HG03521 (cell line): ENCODE data around the gene FAM184B.

Experiments
- ATAC-seq: cut with Tn5 transposase; IDR thresholded peaks from one replicate; pipeline ENCODE4 v1.9.1; 2021; ENCODE audit warnings: mild to moderate bottlenecking, moderate library complexity; ENCODE audit not compliant: unreplicated experiment

Gene FAM184B

DNA sequence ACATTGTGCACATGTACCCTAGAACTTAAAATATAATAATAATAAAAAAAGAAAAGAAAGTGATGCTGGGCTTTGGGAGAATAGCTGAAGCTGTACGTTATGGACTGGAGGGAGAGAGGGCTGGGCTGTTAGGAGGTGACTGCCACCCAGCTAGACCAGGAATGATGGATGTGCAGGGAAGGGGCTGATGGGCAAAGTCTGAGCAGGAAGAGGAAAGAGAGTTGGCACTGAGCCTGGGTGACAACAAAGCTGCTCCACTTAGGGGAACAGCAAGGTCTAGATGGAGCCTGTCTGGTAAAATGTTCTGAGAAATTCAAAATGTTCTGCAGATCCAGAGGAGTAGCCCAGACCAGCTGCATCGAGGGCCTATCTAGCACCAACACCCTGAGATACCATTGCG, 134.7 kb downstream of the FAM184B start:
- ATAC-seq, result no peak

DNA sequence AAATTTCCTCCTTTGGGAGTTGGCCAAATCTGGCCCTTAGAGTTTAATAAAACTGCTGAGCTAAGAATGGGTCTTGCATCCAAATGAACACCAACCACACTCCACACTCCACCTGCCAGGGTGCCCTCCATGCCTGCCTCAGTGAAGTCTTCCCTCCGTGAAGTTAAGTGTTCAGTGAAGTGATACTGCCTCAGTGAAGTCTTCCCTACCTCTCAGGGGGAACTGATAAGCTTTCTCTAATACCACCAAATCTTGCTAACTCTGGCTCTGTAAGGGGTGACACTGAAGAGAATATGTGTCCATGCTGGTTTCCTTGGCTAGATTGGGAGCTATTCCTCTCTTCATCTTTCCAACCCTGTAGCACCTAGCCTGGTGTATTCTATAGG, 139.0 kb downstream of the FAM184B start:
- no peak for ATAC-seq

DNA sequence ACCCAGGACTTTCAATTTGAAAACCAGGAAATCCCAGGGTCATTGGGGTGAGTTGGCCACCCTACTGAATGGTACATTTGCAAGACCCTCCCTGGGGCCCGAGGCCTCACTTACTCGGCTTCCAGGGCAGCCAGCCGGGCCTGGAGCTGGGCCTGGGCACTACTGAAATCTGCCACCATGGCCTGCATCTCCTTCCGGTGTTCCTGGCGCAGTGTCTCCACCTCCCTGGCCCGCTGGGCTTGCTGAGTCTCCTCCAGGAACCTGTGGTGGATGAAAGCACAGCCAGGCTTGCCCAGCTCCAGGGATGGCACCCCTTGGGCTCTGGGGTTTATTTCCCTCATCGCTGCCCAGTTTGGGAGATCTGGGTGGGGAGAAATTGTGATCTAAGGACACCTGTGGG, 142.3 kb downstream of the FAM184B start:
- no peak for ATAC-seq

DNA sequence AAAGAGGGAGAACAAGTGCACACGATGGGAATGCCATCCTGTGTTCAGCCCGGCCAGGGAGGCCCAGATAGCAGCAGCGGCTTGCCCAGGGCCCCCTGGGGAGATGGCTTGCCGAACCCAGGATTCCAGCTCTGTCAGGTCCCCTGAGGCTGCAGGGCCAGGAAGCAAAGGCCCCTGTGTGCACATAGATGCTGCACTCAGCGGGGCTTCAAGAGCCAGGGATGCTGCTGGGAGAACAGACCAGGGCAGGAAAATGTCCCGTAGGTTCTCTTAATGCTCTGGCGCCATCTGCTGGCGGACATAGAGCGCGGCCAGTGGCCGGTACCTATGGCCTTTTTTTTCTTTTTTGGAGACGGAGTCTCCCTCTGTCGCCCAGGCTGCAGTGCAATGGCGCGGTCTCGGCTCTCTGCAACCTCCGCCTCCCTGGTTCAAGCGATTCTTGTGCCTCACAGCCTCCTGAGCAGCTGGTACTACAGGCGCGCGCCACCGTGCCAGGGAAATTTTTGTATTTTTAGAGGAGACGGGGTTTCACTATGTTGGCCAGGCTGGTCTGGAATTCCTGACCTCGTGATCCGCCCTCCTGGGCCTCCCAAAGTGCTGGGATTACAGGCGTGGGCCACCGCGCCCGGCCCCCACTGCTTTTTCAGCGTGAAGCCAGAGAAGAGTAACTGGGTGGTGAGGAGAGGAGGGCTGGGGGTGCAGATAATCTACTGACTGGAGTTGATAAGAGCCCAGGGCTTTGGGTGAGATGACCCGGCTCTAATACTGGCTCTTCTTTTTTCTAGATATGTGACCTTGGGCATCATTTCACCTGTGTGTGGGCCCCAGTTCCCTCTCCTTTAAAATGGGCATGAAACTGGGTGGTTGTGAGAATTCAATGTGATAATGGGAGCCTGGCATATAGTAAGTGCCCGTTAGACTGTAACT, 144.5 kb downstream of the FAM184B start:
- ATAC-seq, result peak; percentile 76

DNA sequence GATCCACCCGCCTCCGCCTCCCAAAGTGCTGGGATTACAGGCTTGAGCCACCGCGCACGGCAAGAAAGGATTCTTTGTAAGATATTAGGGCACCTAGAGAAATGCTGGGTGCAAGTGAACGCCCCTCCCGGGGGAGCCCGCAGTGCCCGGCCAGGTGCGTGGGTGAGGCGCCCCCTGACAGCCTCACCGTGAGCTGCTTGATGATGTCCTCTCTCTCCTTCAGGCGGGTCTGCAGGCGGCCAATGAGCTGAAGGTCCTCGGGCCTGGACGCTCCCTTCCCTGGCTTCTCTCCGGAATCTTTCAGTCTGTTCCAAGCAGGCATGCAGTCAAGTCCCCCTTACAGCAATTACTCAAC, 145.1 kb downstream of the FAM184B start:
- ATAC-seq, result no peak

DNA sequence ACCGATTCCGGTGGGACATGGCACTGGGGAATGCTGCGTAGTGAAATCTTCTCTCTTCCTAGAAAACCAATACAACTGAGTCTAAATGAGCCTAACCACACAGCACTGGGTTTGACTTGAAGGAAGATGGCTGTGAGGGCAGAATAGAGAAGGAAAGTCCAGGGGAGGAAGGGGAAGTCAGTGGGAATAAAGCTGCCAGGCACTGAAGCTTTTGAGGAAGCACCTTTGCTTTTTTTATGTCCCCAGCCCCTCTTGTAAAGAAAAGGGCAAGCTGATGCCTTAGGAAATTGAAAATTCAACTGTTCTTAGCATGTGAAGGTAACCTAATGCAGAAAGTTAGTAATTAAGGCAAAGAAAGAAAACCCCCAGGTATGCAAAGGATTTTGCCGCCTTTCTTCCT, 146.4 kb downstream of the FAM184B start:
- no peak for ATAC-seq

DNA sequence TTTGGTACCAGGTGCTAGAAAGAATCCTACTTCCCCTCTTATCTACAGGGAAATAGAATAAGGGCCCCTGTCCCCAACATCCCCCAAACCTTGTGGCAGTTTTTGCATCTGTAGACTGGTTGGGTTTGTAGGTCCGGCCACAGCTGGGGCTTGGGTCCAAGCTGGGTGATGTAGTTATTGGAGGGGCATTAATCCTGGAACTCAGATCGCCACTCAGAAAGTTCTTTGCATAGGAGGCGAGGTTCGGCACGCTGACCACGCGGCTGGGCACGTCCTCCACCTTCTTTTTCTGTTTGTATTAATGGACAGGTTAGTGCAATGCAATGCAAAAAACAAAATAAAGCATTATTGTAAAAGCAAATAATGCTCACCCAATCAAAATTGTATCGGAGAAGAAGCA, 147.8 kb downstream of the FAM184B start:
- ATAC-seq, result no peak

DNA sequence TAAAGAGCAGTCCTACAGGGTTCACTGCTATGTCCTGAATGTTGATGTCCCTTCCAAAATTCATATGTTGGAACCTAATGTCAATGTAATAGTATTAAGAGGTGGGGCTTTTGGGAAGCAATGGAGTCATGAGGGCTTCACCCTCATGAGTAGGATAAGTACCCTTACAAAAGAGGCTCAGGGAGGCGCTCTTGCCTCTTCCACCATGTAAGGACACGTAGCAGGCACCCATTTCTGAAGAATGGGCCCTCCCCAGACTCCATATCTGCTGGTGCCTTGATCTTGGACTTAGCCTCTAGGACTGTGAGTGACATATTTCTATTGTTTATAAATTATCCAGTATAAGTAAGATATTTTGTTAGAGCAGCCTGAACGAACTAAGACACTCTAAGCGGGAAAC, 151.2 kb downstream of the FAM184B start:
- no peak for ATAC-seq

DNA sequence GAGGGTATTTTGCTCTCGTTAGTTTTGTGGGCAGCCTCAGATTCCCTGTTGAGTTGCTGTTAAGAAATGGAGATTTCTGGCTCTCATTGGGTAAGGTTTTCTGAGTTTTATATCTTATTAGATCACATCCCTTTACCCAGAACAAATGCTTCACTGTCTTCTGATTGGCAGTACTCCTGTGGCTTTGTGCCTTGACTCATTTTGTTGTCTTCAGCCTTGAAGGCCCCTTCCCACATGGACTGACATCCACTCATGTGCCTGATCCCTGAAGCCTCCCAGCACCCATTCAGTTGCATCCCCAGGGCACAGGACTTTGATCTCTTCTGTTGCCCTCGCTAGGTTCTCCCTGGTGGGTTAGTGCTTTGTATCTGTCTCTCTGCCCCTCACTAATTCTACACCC, 156.6 kb downstream of the FAM184B start:
- no peak for ATAC-seq

DNA sequence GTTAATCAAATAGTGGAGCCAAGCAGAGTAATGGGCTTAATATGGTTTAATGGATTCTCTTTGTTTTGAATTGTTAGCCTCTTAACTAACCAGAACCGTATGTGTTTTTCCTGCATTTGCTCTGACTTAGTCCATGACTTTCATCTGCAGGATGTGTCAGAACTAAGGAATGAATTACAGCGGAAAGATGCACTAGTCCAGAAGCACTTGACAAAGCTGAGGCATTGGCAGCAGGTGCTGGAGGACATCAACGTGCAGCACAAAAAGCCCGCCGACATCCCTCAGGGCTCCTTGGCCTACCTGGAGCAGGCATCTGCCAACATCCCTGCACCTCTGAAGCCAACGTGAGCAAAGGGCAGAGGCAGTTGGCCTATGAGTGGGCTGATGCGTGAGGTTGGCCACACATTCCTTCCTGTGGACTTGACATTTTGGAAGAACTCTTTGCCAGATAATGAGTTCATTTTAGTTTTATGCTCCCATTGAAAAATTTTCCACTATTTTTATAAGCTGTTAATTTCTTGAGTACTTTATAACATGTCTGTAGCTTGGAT, 157.9 kb downstream of the FAM184B start:
- no peak for ATAC-seq

DNA sequence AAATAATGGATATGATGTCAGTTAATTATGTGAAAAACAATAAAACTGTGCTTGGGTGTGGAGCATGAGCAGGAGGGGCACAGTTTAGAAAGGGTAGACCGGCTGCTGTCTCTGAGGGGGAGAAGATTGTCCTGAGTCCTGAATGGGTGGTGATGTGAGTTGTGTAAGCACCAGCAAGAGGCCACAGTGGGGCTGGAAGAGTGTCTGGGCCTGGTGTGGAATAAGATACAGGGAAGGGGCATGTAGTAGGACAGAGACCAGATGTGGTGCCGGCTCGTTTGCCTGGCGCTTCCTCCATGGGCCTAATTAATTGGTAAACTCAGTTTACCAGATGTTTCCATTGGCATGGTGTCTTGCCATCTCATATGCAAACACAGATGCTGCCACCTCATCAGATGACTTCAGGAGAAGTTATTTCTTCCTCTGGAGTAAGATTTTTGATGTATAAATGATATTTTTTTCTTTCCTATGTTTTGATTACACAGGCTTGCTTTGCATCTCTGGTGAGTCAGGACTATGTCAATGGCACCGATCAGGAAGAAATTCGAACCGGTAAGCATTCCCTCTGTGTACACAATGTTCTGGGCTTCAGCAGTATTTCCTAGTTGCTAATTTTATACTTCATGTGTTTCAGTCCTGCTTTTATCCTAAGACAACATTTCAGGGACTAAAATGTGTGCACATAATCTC, 161.9 kb downstream of the FAM184B start:
- ATAC-seq, result no peak

DNA sequence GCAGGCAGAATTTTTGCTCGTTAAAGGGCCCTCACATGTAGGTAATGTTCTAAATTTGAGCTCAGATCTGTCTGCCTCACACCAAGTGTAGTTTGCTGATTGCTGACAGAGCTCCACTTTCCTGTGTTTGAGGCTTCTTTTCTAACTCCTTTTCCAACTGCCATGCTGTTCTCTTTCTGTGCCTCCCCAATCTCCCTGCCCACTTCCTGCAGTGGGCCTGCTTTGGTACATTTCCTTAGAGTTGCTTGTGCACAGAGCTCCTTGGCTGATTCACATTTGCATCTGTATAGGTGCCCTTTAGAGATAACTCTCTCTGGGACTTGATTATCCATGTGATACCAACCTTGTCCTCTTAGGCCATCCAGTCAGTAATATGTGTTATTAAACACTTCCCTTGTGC, 162.5 kb downstream of the FAM184B start:
- ATAC-seq, result no peak

DNA sequence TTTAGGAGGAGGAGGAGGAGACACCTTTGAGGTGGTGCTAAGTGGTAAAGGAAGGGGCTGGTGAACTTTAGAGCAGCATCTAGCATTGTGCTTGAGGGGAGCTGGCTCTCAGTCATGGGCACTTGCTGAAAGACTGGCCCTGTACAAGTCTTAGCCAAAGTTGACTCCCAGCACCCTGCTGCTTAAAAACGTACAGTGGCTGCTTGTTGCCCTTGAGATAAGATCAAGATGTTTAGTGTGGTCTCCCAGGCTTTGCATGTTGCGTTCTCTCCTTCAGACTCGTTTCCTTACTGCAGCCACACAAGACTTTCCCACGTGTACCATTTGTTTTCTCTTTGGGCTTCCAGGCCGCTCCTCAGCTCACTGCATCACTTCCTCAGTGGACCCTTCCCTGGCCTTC, 165.1 kb downstream of the FAM184B start:
- ATAC-seq, result no peak

DNA sequence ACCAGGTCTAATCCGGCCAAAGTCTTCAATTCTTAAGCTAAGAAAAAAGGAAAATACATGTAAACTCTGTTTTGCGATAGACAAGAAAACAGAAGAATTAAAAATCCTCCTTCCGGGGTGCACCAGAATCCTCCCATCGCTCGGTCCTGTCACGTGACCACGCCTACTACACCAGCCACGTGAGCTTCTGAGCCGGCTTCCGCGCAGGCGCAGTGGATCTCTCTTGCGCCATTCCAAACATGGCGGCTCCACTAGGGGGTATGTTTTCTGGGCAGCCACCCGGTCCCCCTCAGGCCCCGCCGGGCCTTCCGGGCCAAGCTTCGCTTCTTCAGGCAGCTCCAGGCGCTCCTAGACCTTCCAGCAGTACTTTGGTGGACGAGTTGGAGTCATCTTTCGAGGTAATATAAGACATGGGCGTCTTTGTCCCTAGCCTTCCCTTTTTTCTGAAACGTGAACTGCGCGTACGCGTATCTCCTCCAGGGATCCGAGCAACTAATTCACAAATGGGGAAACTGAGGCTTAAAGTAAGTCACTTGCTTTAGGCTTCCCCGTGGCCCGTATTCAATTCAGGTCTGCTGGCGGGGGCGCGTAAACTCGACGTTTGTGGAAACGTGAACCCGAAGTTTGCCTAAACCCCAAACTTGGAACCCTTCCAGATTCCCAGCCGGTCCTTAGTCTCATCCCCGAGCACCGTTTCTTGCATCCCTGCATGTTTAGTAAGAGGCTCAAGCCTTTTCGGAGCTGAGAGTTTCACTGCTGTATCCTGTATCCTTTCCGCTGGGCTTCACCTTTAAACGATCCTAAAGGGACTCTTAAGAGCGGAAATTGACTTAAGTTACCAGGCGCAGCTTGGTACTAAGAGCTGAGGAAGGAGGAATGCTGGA, 166.8 kb downstream of the FAM184B start, which contains the start of gene MED28:
Gene MED28 (plus strand): TSS at position 226 of the 884 bp plus-strand sequence. CDS start 14 bp downstream, at position 240.
- peak; percentile 88 for ATAC-seq

DNA sequence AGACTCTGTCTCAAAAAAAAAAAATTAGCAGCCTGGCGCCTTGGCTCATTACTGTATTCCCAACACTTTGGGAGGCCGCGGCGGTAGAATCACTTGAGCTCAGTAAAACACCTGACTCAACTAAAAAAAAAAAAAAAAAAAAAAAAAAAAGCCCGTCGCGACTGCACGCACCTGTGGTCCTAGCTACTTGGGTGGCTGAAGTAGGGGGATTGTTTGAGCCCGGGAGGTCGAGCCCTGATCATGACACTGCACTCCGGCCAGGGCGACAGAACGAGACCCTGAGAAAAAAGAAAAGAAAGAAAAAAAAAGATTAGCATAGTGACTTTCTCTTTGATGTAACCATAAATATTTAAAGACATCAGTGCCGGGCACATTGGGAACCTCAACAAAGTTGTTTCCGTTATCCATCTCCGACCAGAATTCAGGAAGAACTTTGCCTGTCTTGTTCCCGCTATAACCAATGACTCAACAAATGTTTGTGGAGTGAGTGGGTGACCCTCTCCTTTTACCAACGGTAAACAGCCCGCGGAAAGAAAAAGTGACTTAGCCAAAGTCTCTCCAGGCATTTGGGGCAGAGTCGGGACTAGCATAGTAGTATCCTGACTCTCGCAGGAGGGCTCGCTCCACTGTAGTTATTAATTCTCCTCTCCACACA, 167.5 kb downstream of the FAM184B start:
- peak; percentile 45 for ATAC-seq

DNA sequence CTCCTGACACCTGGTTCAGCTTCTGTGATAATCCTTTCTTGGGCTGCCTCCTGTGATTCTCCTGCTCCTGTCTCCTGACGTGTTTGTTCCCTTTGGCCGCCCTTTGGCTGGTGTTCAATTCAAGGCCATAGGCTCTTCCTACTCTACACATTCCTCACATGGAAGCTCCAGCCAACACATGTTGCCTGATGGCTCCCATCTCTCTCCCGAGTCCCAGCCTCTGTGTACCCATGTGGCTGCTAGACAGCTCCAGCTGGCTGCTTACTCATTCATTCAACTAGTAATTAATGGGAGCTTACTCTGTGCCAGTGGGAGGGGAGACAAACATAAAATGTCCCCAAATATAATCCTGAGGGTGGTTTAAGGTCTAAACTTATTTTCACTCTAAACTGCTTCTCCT, 176.2 kb downstream of the FAM184B start:
- no peak for ATAC-seq

DNA sequence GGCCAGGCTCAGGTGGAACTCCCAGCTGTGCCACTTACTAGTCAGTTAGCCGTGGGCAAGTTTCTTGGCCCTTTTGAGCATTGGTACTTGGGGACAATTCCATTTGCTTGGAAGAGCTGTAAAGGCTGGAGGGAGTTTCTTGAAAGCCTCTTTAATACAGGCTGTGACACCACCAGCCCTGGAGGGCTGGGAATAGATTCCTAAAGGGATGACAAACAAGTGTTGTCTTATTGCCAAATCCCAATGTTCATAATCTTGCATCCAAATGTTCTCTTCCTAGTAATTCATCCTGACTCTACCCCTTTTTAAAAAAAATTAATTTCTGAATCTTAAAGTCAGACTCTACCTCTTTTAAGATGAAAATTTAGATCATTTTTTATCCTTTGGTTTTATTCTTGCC, 181.6 kb downstream of the FAM184B start:
- ATAC-seq, result no peak

DNA sequence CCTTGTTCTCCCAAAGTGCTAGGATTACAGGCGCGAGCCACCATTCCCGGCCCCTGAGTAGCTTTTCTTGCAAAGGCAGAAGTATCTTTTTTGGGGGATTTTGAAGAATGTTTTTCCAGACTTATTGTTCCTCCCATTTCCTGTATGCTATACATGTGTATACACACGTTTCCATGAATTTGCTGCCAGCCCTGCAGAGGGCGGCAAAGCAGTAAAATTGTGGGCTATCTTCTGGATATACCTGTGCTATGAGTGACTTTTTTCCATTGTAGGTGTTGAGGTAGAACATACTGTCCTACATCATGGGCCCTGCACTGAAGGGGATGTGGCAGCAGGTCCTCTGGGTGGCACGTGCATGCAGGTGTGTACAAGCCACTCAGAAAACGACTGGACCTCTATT, 183.9 kb downstream of the FAM184B start:
- no peak for ATAC-seq

DNA sequence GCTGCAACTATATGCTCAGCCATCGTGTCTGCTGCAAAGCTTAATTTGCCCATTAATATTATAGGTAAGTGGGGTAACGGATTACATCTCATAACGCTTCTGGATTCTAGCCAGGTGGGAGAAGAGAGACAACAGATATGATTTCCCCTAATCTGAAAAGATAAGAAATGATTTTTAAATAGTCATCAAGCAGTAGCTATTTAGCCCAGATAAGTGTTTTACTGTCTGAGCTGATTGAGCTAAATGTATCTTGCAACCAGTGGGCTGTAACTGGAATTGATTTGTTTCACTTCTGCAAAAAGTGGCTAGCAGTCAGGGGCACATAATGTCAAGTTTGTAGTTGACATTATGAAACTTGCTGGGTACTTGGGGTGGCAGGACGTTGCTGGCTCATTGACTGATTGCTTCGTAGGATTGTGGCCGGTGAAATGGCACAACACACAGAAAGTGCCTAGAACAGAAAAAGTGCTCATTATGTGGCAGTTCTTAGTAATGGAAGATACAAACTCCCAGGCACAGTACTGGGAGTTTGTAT, 185.9 kb downstream of the FAM184B start:
- peak; percentile 81 for ATAC-seq

DNA sequence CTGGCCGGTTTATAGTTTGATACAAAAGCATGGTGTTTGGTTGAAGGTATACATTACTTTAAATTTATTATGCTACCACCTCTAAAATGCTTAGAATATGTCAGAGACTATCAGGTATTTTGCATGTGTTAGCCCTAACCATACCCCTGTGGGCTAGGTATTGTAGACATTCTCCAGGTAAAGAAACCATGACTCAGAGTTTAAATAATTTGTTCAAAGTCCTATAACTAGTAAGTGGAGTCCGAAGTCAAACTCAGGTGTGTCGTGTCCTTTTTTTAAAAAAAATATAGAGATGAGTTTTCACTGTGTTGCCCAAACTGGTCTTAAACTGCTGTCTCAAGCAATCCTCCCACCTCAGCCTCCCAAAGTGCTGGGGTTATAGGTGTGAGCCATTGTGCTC, 192.1 kb downstream of the FAM184B start:
- ATAC-seq, result no peak
